T-helper 17 cell (primary cell): ENCODE measurements around the gene CHL1. TPM values are rescaled to one million over a fixed set of nuclear protein-coding genes. Genes with fewer than 3 reads are reported as not detected.

ENCODE experiments used
- ATAC-seq: fragments of 150-1000 bp; cut with Tn5 transposase; 2 replicates; pipeline ENCODE4 v1.10.0; 2021; ENCODE audit warnings: mild to moderate bottlenecking, moderate library complexity
- DNase-seq, 3 donors: peaks; one replicate each; pipeline versions ENCODE4 v3.0.0 to v3.0.0-alpha.2; 2020 to 2021
- H3K9me3 ChIP-seq: one replicate; pipeline ENCODE4 v1.7.0; 2013; ENCODE audit warnings: low read length, mild to moderate bottlenecking; ENCODE audit not compliant: control insufficient read depth, poor library complexity, severe bottlenecking
- H3K27ac Mint-ChIP-seq: one replicate; pipeline ENCODE4 v1.8.0; 2022; ENCODE audit warnings: mild to moderate bottlenecking, moderate library complexity, mixed read lengths
- H3K27me3 Mint-ChIP-seq: one replicate; pipeline ENCODE4 v1.8.0; 2022; ENCODE audit warnings: mixed read lengths
- H3K36me3 Mint-ChIP-seq: one replicate; pipeline ENCODE4 v1.8.0; 2022; ENCODE audit warnings: low read depth, mixed read lengths
- H3K4me1 Mint-ChIP-seq: one replicate; pipeline ENCODE4 v1.8.0; 2022; ENCODE audit warnings: mild to moderate bottlenecking, mixed read lengths
- H3K4me3 Mint-ChIP-seq: one replicate; pipeline ENCODE4 v1.8.0; 2022; ENCODE audit warnings: mild to moderate bottlenecking, moderate library complexity, mixed read lengths
- total RNA-seq, 4 donors: library from RNA in 2 of 4; stranded (reverse) in 2 of 4; gene quantifications; one replicate each; pipeline ENCODE4 v1.2.3 and lab custom pipeline; 2022 to 2026

Gene CHL1
- total RNA-seq, 2 donors from 2014 or later = 0.97 TPM; not detected in 1

GRCh38 chr3:420584-420983, 224.0 kb downstream of the CHL1 start:
- Mint-ChIP-seq H3K4me1 (no peaks in the 10 kb centered on the region), H3K27ac (no peak overlapping the region), H3K4me3 (no peak overlapping the region), H3K36me3 (no peaks in the 10 kb centered on the region), H3K27me3 (no peaks in the 10 kb centered on the region)
- no peaks in the 10 kb centered on the region for H3K9me3 ChIP-seq
- no peak for ATAC-seq
- DNase-seq = no peak

GRCh38 chr3:425079-425478, 228.5 kb downstream of the CHL1 start:
- ATAC-seq (no peak), DNase-seq (no peak)
- Mint-ChIP-seq H3K36me3 (no peaks in the 10 kb centered on the region), H3K27me3 (no peaks in the 10 kb centered on the region), H3K4me3 (no peak overlapping the region), H3K27ac (no peak overlapping the region), H3K4me1 (no peaks in the 10 kb centered on the region)
- no peaks in the 10 kb centered on the region for H3K9me3 ChIP-seq

GRCh38 chr3:426072-426471, 229.5 kb downstream of the CHL1 start:
- H3K9me3 ChIP-seq = no peaks in the 10 kb centered on the region
- no peaks in the 10 kb centered on the region for H3K27me3 Mint-ChIP-seq
- no peak overlapping the region for H3K27ac Mint-ChIP-seq
- no peaks in the 10 kb centered on the region for H3K4me1 Mint-ChIP-seq
- DNase-seq (no peak), ATAC-seq (no peak)
- no peaks in the 10 kb centered on the region for H3K36me3 Mint-ChIP-seq
- no peak overlapping the region for H3K4me3 Mint-ChIP-seq

GRCh38 chr3:427128-427527, 230.6 kb downstream of the CHL1 start:
- no peaks in the 10 kb centered on the region for H3K36me3 Mint-ChIP-seq
- DNase-seq (no peak), ATAC-seq (no peak)
- H3K4me1 Mint-ChIP-seq = no peaks in the 10 kb centered on the region
- no peak overlapping the region for H3K27ac Mint-ChIP-seq
- no peak overlapping the region for H3K4me3 Mint-ChIP-seq
- no peaks in the 10 kb centered on the region for H3K9me3 ChIP-seq
- H3K27me3 Mint-ChIP-seq = no peaks in the 10 kb centered on the region

- H3K36me3 Mint-ChIP-seq = no peaks in the 10 kb centered on the region
- ATAC-seq (no peak), DNase-seq (no peak)
- no peak overlapping the region for H3K4me3 Mint-ChIP-seq
- no peaks in the 10 kb centered on the region for H3K9me3 ChIP-seq
- H3K4me1 Mint-ChIP-seq = no peaks in the 10 kb centered on the region
- no peaks in the 10 kb centered on the region for H3K27me3 Mint-ChIP-seq
- no peak overlapping the region for H3K27ac Mint-ChIP-seq
These were observed 233.6 kb downstream of the CHL1 start for GRCh38 chr3:430186-430585.

- DNase-seq (no peak), ATAC-seq (no peak)
- Mint-ChIP-seq H3K27ac (no peak overlapping the region), H3K4me1 (no peaks in the 10 kb centered on the region), H3K36me3 (no peaks in the 10 kb centered on the region), H3K27me3 (no peaks in the 10 kb centered on the region), H3K4me3 (no peak overlapping the region)
- H3K9me3 ChIP-seq = no peaks in the 10 kb centered on the region
These were observed 238.6 kb downstream of the CHL1 start for GRCh38 chr3:435161-435560.

GRCh38 chr3:436053-436452, 239.5 kb downstream of the CHL1 start:
- H3K4me1 Mint-ChIP-seq = no peaks in the 10 kb centered on the region

GRCh38 chr3:440826-441225, 244.3 kb downstream of the CHL1 start:
- H3K36me3 Mint-ChIP-seq = no peaks in the 10 kb centered on the region
- no peak overlapping the region for H3K27ac Mint-ChIP-seq
- H3K27me3 Mint-ChIP-seq = no peaks in the 10 kb centered on the region
- ATAC-seq (no peak), DNase-seq (no peak)
- no peak overlapping the region for H3K4me3 Mint-ChIP-seq
- H3K4me1 Mint-ChIP-seq = no peaks in the 10 kb centered on the region
- no peaks in the 10 kb centered on the region for H3K9me3 ChIP-seq

More at GRCh38 chr3:436053-436452, 239.5 kb downstream of the CHL1 start:
- no peaks in the 10 kb centered on the region for H3K27me3 Mint-ChIP-seq
- H3K4me3 Mint-ChIP-seq = no peak overlapping the region
- DNase-seq (no peak), ATAC-seq (no peak)
- H3K36me3 Mint-ChIP-seq = no peaks in the 10 kb centered on the region
- H3K27ac Mint-ChIP-seq = no peak overlapping the region
- H3K9me3 ChIP-seq = no peaks in the 10 kb centered on the region

- DNase-seq = no peak
- Mint-ChIP-seq H3K27ac (no peak overlapping the region), H3K27me3 (no peaks in the 10 kb centered on the region), H3K36me3 (no peaks in the 10 kb centered on the region), H3K4me1 (no peaks in the 10 kb centered on the region), H3K4me3 (no peak overlapping the region)
- ATAC-seq = no peak
- no peaks in the 10 kb centered on the region for H3K9me3 ChIP-seq
These were observed 249.4 kb downstream of the CHL1 start for GRCh38 chr3:445960-446359.

- ATAC-seq = no peak
- Mint-ChIP-seq H3K27me3 (no peaks in the 10 kb centered on the region), H3K4me3 (no peak overlapping the region), H3K4me1 (no peaks in the 10 kb centered on the region), H3K36me3 (no peaks in the 10 kb centered on the region), H3K27ac (no peak overlapping the region)
- no peaks in the 10 kb centered on the region for H3K9me3 ChIP-seq
- DNase-seq = no peak
These were observed 251.1 kb downstream of the CHL1 start for GRCh38 chr3:447671-448070.

- Mint-ChIP-seq H3K27me3 (no peaks in the 10 kb centered on the region), H3K4me3 (no peak overlapping the region), H3K4me1 (no peaks in the 10 kb centered on the region), H3K36me3 (no peaks in the 10 kb centered on the region), H3K27ac (no peak overlapping the region)
- DNase-seq = no peak
- H3K9me3 ChIP-seq = no peaks in the 10 kb centered on the region
- ATAC-seq = no peak
These were observed 253.1 kb downstream of the CHL1 start for GRCh38 chr3:449711-450110.

GRCh38 chr3:452221-452620, 255.7 kb downstream of the CHL1 start:
- H3K4me1 Mint-ChIP-seq = no peaks in the 10 kb centered on the region
- DNase-seq (no peak), ATAC-seq (no peak)
- H3K36me3 Mint-ChIP-seq = no peaks in the 10 kb centered on the region
- H3K9me3 ChIP-seq = no peaks in the 10 kb centered on the region
- no peaks in the 10 kb centered on the region for H3K27me3 Mint-ChIP-seq
- no peak overlapping the region for H3K27ac Mint-ChIP-seq
- H3K4me3 Mint-ChIP-seq = no peak overlapping the region

GRCh38 chr3:453106-453505, 256.5 kb downstream of the CHL1 start:
- no peak for DNase-seq
- no peak overlapping the region for H3K27ac Mint-ChIP-seq

GRCh38 chr3:454986-455385, 258.4 kb downstream of the CHL1 start:
- Mint-ChIP-seq H3K4me3 (no peak overlapping the region), H3K27ac (no peak overlapping the region), H3K4me1 (no peaks in the 10 kb centered on the region), H3K36me3 (no peaks in the 10 kb centered on the region), H3K27me3 (no peaks in the 10 kb centered on the region)
- DNase-seq (no peak), ATAC-seq (no peak)
- no peaks in the 10 kb centered on the region for H3K9me3 ChIP-seq

More at GRCh38 chr3:453106-453505, 256.5 kb downstream of the CHL1 start:
- no peaks in the 10 kb centered on the region for H3K4me1 Mint-ChIP-seq
- H3K36me3 Mint-ChIP-seq = no peaks in the 10 kb centered on the region
- no peaks in the 10 kb centered on the region for H3K9me3 ChIP-seq
- ATAC-seq = no peak
- no peak overlapping the region for H3K4me3 Mint-ChIP-seq
- no peaks in the 10 kb centered on the region for H3K27me3 Mint-ChIP-seq

GRCh38 chr3:458124-458523, 261.6 kb downstream of the CHL1 start:
- H3K27me3 Mint-ChIP-seq = no peaks in the 10 kb centered on the region
- ATAC-seq = no peak
- no peaks in the 10 kb centered on the region for H3K4me1 Mint-ChIP-seq
- H3K9me3 ChIP-seq = no peaks in the 10 kb centered on the region
- H3K4me3 Mint-ChIP-seq = no peak overlapping the region
- no peak overlapping the region for H3K27ac Mint-ChIP-seq
- H3K36me3 Mint-ChIP-seq = no peaks in the 10 kb centered on the region
- no peak for DNase-seq
